HL-60 (cell line): Measurements from ENCODE around the gene STAMBP.

Experiments
- CTCF ChIP-seq: IDR thresholded peaks from one replicate; pipeline ENCODE4 v1.5.1; 2011; ENCODE audit warnings: low read length, control low read depth, inconsistent platforms; ENCODE audit not compliant: insufficient read depth
- POLR2AphosphoS5 ChIP-seq: IDR thresholded peaks from 2 replicates; pipeline ENCODE4 v1.6.1; 2012; ENCODE audit warnings: low read depth
- SPI1 ChIP-seq: IDR thresholded peaks from 2 replicates; pipeline ENCODE4 v1.6.1; 2012; ENCODE audit warnings: low read depth, mild to moderate bottlenecking, borderline replicate concordance

GRCh38 chr2:73916666-73917065 is 87.9 kb downstream of the STAMBP start:
- TF ChIP-seq CTCF (no peak), POLR2AphosphoS5 (no peak), SPI1 (no peak)
